GM19324 (cell line): ENCODE data around the gene CRBN.

ENCODE experiments used
- ATAC-seq: cut with Tn5 transposase; IDR thresholded peaks from one replicate; pipeline ENCODE4 v1.9.1; 2021; ENCODE audit warnings: mild to moderate bottlenecking, moderate library complexity; ENCODE audit not compliant: unreplicated experiment, low FRiP score

Gene CRBN

GRCh38 chr3:3179407-3180094, at the start of gene CRBN:
Gene CRBN, minus strand, starts transcription at chr3:3179691. Its CDS starts 4 bp downstream, at chr3:3179687.
- peak; percentile 100 for ATAC-seq

DNA sequence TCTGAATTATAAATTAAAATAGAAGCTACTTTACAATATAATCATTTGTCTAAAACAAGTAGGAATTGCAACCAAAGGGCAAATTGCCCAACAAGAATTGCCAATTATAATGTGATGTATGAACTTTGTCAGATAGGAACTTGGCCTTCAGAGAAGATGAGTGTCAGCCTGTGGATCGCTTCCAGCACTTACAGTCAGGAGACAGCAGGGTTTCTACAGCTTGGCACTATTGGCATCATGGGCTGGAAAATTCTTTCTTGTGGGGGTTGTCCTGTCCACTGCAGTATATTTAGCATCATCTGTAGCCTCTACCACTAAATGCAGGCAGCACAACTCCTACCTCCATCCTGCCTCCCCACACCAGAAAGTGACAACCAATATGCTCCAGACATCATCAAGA, 48.1 kb upstream of the CRBN start:
- ATAC-seq = no peak

GRCh38 chr3:3221528-3221927, 42.0 kb upstream of the CRBN start:
- no peak for ATAC-seq

- ATAC-seq = no peak
Measured at GRCh38 chr3:3216401-3216800, 36.9 kb upstream of the CRBN start.

DNA sequence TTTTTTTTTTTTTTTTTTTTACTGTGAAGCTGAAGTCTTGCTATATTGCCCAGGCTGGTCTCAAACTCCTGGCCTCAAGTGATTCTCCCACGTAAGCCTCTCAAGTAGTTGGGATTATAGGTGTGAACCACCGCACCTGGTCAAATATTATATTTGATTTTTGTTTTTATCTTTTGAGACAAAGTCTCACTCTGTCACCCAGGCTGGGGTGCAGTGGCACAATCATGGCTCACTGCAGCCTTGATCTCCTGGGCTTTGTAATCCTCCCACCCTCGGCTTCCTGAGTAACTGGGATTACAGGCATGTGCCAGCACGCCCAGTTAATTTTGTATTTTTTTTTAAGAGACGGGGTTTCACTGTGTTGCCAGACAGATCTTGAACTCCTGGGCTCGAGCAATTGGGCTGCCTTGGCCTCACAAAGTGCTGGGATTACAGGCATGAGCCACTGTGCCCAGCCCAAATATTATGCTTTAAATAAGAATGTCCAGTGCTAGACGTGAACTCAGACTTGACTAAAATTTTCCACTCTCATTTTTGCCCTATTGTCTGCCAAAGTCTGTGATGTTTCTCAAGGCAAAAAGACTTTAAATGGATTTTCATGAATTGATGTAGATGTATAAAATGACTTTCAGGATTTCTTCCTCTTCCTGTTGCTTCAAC, 33.4 kb upstream of the CRBN start:
- no peak for ATAC-seq

GRCh38 chr3:3209714-3210113, 30.2 kb upstream of the CRBN start:
- no peak for ATAC-seq

- ATAC-seq = no peak
Measured at GRCh38 chr3:3209057-3209456, 29.6 kb upstream of the CRBN start.

DNA sequence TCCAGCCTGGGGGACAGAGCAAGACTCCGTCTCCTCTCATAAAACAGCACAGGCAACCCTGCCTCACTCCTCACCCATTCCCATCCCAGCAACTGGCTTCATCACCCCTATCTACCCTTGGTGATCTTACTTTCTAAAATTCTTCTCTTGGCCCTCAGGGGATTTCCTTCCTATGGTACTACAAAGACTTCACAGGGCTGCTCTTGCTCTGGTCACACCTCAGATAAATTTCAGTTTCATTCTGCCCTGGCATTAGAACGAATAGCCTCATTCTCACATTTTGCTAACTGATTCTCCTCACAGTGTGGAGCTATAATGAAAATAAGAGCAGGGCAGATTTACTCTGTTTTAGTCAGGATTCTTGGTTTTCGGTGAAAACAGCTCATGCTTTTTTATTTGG, 22.1 kb upstream of the CRBN start:
- ATAC-seq = peak; percentile 91

DNA sequence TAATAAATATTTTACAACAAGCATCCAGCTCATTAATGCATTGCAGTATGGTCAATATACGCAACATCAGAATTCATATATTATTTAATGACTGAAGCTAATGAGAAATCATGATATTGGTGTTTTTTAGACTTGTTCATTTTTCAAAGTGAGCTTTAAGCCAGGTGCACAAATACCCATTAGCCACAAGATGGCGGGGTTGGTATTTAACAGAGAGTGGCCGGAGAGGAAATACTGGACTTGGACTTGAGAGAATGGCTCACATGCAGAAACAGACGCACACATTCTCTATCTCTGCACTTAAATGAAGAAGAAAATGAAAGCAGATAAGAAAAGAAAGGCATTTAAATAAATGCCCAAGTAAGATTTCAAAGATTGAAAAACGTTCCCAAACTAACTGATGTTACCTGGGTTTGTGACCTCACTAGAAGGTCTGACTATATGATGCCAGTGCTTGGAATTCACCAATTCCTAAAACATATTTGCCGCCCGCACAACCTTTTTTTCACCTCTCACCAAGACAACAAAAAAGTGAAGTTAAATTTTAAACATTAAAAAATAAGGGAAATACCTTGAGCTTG, 21.2 kb upstream of the CRBN start:
- peak; percentile 56 for ATAC-seq

- no peak for ATAC-seq
Measured at GRCh38 chr3:3199306-3199705, 19.8 kb upstream of the CRBN start.

DNA sequence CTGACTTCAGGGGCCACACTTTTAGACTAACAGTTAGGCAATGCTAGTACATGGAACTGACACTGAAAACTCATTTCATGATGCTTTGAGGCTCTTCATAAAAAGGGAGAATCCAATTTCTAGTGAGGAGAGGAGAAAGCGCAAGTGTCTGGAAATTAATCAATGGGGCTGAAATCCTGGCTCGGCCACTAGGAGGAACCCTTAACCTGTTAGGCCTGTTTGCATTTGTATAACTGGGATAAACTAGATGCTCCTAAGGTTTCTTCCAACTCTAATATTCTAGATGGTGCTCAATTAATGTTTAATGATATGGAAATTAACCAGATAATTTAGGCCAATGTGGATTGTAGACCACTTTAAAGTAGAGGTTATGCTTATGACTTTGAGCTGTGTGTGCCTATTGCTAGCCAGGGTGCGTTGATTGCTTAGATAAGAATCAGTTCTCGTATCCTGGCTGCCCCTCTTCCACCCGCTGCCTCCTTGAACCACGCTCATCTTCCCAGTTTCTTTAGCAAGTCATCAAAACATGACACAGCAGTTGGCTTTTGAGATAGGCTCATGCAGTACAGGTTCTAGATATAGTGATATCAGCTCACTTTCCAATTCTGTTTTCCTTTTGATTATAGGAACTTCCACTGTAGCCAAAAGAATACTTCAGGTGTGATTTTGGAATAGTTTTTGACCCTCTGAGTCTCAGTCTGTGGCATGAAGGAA, 16.8 kb upstream of the CRBN start:
- ATAC-seq = no peak

DNA sequence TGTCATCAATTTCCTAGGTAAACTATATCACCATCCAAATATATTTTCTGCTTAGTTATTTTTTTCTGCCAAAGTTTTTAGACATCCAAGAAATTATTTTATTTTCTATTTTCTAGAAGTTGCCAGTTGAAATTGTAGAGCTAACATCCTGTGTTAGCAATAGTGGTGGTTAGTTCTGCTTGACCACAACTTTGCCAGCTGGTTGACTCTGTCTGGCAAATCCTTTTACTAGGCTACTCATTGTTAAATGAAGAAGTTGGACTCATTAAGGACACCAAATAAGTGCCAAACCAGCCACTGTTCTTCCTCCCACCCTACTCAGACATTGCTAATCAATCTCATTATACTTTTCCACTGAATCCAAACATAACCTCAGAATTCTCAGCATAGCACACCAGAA, 15.4 kb upstream of the CRBN start:
- no peak for ATAC-seq

- ATAC-seq = no peak
Measured at GRCh38 chr3:3192286-3192675, 12.8 kb upstream of the CRBN start.

- ATAC-seq = no peak
Measured at GRCh38 chr3:3191675-3192285, 12.3 kb upstream of the CRBN start.

- no peak for ATAC-seq
Measured at GRCh38 chr3:3189961-3190360, 10.5 kb upstream of the CRBN start.

GRCh38 chr3:3189102-3189727, 9.7 kb upstream of the CRBN start:
- no peak for ATAC-seq

GRCh38 chr3:3184876-3185275, 5.4 kb upstream of the CRBN start:
- no peak for ATAC-seq

- no peak for ATAC-seq
Measured at GRCh38 chr3:3180456-3180855, 965 bp upstream of the CRBN start.

DNA sequence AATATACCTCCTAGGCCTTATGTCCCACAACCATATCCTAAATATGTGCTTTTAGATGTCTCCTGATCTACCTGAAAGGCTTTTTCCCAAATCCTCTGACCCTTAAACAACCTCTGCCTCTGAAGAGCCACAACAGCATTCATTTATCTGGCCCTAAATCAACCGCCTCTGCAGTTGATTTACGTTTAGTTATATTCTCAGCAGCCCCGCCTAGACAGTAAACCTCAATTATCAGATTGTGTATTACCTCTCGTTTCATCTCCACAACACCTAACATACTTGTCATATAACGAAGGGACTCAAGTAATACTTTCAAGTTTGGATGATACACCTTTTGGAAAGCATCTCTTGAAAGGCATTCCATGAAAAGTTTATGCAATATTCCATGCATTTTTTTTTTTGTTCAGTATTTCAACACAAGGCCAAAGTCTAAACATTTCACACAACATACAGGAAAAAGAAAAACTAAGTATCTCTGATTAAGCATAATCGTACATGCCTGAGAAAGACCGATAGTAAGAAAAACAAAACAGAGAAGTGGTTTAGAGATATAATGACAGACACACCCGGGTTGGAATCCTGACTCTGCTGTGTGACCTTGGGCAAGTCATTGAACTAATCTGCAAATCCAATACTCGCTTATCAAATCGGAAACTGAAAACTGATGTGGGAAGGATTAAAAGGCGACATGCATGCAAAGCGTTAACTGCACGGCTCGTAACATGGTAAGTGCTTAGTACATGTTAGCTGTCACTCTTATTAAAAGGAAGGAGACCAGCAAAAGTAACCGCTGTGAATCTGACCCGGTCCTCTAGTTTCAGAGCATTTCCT, 778 bp downstream of the CRBN start:
- ATAC-seq = peak; percentile 2
